Adrenal gland (tissue), 12 donors: ENCODE measurements around the gene CACNA1G. TPM values are rescaled to one million over a fixed set of nuclear protein-coding genes. Genes with fewer than 3 reads are reported as not detected.

Experiments
- DNase-seq, 7 donors: peaks; one replicate each; pipeline ENCODE4 v3.0.0-alpha.2; 2019 to 2020
- H3K27ac ChIP-seq, 5 donors: fragments of 200-600 bp; sonication (generic) in 4 of 5; 1 replicate in 3 of 5; 2 replicates in 2 of 5; pipeline versions ENCODE4 v1.5.1 to v1.8.0; 2016 to 2020; ENCODE audit warnings: mild to moderate bottlenecking in 1 of 5
- H3K27me3 ChIP-seq: fragments of 200-600 bp; 2 replicates; pipeline ENCODE4 v1.8.0; 2021
- H3K36me3 ChIP-seq, 2 donors: fragments of 200-600 bp; replicated peaks in 1 of 2; 1 replicate in 1 of 2; 2 replicates in 1 of 2; pipeline versions ENCODE4 v1.5.1 to v1.8.0; 2018 to 2022
- H3K4me1 ChIP-seq, 2 donors: fragments of 200-600 bp; replicated peaks in 1 of 2; 1 replicate in 1 of 2; 2 replicates in 1 of 2; pipeline versions ENCODE4 v1.5.1 to v1.8.0; 2018 to 2021
- H3K4me3 ChIP-seq, 4 donors: fragments of 200-600 bp; sonication (generic) in 3 of 4; one replicate each; pipeline ENCODE4 v1.5.1; 2016 to 2018
- H3K9me3 ChIP-seq, 3 donors: fragments of 200-600 bp; sonication (generic) in 1 of 3; replicated peaks in 1 of 3; 1 replicate in 2 of 3; 2 replicates in 1 of 3; pipeline versions ENCODE4 v1.5.1 to v1.8.0; 2016 to 2021
- POLR2A ChIP-seq, 2 donors: fragments of 450-650 bp; IDR thresholded peaks; one replicate each; pipeline ENCODE4 v1.6.1; 2017; ENCODE audit warnings: antibody characterized with exemption in 2 of 2, mild to moderate bottlenecking in 2 of 2, moderate library complexity in 1 of 2
- WGBS, 4 donors: extraction: QIAGEN DNeasy Blood & Tissue Kit in 2 of 4; methylation state at CpG; one replicate each; pipeline versions ENCODE4 v1.1.5 to v1.1.7; 2013 to 2017; 5-methylcytosine and 5-hydroxymethylcytosine counted together
- intact Hi-C, 2 donors: fragments of 100-400 bp; cut with DNase I; formaldehyde crosslinking; loops; one replicate each; pipeline versions ENCODE4 v1.14.1 to v1.15.0; 2022 to 2023
- polyA plus RNA-seq, 3 donors: library from polyadenylated mRNA; stranded (reverse); fragments of 200-250 nt in 2 of 3; fragments of 350-450 nt in 1 of 3; fragmentation: Illumina TruSeq in 1 of 3; extraction: RNeasy Lipid Tissue Mini Kit (QIAGEN cat#74804) in 1 of 3; gene quantifications; one replicate each; pipeline ENCODE4 v1.2.3, GENCODE V29; 2013 to 2014
- total RNA-seq, 9 donors: library from RNA; depleted of rRNA in 4 of 9; stranded (reverse); fragments of >200 nt in 4 of 9; fragments of 120-200 nt in 1 of 9; fragmentation: NEBNext Ultra II Directional in 1 of 9; extraction: Animal tissue kit (Norgen Biotek cat#: 25700) in 1 of 9; gene quantifications; one replicate each; pipeline versions ENCODE4 v1.1.0 to v1.2.4, GENCODE V29; 2013 to 2023
- TF ChIP-seq, protein P1 (sequence below), 6 experiments: fragments of 450-650 bp in 4 of 6; fragments of 200-600 bp in 2 of 6; sonication (generic) in 1 of 6; IDR thresholded peaks; 1 replicate in 5 of 6; 2 replicates in 1 of 6; pipeline versions ENCODE4 v1.5.1 to v1.8.0; 2016 to 2021; ENCODE audit warnings: antibody characterized with exemption in 6 of 6, mild to moderate bottlenecking in 2 of 6, moderate library complexity in 1 of 6
- donor health status: healthy with polysubstance abuse.
- donor health status: Bipolar disorder and iron deficiency.
- donor health status: DM: yes; HTN: yes; CAD: no.
- donor health status: DM: no; HTN: no; CAD: no.
- donor health status: DM: no; HTN: no; CAD: no.
- donor health status: DM: yes; HTN: yes; CAD: no.

CACNA1G gene
- total and polyA plus RNA-seq, 12 donors: 0.05 to 2.6 (median 0.14) TPM; not detected in 1

DNA sequence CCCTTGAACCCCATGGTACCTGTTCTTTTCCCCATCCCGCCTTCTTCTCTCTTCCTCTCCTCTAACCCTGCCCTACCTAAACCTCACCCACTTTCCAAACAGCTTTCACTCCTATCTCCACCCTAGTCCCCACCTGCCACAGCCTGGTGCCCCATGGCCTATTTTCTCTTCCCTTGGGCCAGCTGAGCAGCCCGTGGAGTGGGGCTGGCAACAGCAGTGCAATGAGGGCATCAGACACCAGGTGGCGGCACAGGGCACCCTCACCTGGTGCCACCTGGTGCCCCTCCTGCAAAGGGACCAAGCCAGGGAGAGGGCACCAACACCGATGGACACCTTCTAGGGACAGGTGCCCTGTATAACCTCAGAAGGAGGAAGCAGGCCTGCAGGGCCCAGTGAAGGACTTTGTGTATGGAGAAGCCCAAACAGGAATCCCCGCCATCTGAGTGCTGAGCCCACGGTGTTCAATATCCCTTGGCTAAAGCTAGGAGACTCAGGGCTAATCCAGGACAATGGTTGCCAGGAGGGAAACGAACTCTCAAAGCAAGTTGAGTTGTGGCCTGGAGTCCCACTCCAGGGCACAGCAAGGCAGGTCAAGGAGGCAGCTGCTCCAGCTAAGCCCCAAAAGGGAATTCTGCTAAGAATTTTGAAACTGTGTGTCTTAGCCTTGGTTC lies 70.1 kb downstream of the CACNA1G start:
- intact Hi-C loops: loop anchor here (5.0 kb wide), 3 partner anchors 47 to 67 kb away; no protein-coding TSS in a partner anchor
- H3K4me1 ChIP-seq: peaks cover 6 to 10% of the 10 kb centered on the region in 2 donors
- H3K27ac ChIP-seq: no peak overlapping the region
- no peak overlapping the region for H3K4me3 ChIP-seq
- H3K36me3 ChIP-seq: no peaks in the 10 kb centered on the region
- no peaks in the 10 kb centered on the region for H3K27me3 ChIP-seq
- TF ChIP-seq, protein P1, sequence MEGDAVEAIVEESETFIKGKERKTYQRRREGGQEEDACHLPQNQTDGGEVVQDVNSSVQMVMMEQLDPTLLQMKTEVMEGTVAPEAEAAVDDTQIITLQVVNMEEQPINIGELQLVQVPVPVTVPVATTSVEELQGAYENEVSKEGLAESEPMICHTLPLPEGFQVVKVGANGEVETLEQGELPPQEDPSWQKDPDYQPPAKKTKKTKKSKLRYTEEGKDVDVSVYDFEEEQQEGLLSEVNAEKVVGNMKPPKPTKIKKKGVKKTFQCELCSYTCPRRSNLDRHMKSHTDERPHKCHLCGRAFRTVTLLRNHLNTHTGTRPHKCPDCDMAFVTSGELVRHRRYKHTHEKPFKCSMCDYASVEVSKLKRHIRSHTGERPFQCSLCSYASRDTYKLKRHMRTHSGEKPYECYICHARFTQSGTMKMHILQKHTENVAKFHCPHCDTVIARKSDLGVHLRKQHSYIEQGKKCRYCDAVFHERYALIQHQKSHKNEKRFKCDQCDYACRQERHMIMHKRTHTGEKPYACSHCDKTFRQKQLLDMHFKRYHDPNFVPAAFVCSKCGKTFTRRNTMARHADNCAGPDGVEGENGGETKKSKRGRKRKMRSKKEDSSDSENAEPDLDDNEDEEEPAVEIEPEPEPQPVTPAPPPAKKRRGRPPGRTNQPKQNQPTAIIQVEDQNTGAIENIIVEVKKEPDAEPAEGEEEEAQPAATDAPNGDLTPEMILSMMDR (IDR thresholded peaks at IDR 0.05): peak; percentile 70 to 93 (median 88)
- no peak for TF ChIP-seq POLR2A (IDR thresholded peaks at IDR 0.05)
- H3K9me3 ChIP-seq: no peaks in the 10 kb centered on the region
- DNase-seq: peak; percentile 45 to 80 (median 70)
- 38 to 62% (median 55%) methylated on average over 3 to 7 of the region's 7 CpGs for WGBS, 4 donors

DNA sequence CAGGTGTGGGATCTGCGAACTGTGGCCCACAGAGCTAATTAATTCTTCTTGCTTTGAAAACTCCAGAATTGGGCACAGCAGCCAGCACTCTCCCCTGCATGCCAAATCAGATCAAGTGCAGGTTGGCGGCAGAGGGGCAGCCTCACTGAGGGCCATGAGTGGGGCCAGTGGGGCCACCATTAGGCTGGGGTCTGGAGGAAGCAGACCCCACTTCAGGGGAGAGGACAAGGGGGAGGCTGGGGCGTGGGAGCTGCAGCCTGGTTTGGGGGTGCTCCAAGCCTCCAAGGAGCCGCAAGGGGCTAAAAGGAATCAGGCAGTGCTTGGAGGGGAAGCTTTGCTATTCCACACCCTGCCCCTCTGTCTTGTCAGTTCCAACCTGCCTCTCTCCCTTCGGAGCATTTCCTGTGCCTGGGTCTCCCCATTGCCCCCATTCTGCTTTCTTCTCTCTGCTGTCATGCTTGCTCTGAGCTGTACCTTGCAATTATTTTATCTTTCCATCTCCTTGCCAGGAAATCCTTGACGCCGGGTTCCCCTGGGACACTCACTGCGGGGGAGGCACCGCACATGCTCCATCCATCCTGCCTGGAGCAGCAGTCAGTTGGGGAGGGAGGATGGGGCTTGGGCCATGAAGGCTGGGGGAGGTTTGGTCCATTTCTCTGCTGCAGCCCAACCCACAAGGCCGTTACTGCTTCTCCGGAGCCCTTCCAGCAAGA lies 70.8 kb downstream of the CACNA1G start:
- DNase-seq: no peak
- Histone ChIP-seq H3K4me1 (peaks cover 13 to 17% of the 10 kb centered on the region in 2 donors), H3K27ac (no peak overlapping the region), H3K27me3 (no peaks in the 10 kb centered on the region), H3K9me3 (no peaks in the 10 kb centered on the region), H3K36me3 (no peaks in the 10 kb centered on the region), H3K4me3 (no peak overlapping the region)
- intact Hi-C loops: loop anchor here (5.0 kb wide), 3 partner anchors 46 to 66 kb away; no protein-coding TSS in a partner anchor
- 53 to 71% (median 61%) methylated on average over 9 to 11 of the region's 11 CpGs for WGBS, 4 donors
- TF ChIP-seq, protein P1 (IDR thresholded peaks at IDR 0.05): no peak
- TF ChIP-seq POLR2A (IDR thresholded peaks at IDR 0.05): no peak

DNA sequence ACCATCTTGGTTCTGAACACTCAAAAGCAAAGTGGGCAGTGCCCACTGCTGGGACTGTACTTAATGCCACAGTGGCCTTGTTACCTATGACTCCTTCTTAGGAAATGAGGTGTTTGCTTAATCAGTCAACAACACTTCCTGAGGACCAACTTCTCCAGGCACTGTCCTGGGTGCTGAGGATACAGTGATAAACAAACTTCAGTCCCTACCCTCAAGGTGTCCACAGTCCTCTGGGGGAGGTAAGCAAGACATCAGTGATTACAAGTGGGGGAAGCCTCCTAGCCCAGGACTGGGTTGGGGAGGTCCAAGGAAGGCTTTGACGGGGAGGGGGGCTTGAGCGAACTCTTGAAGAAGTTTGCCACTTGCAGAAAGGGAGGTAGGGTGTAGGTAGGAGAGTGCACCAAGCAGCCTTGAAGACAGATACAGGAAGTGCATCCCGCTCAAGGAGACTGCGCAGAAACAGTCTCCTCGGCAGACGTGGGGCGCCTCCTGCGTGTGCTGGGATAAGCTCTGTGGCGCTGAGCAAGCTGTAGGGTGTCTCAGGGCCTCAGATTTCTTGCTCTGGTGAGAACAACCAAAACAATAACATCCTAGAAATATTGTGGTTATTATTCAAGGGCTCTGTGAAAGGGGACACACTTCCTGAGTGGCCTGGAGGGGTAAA lies 71.5 kb downstream of the CACNA1G start:
- no peak for DNase-seq
- H3K27ac ChIP-seq: no peak overlapping the region
- TF ChIP-seq, protein P1 (IDR thresholded peaks at IDR 0.05): no peak
- no peak for TF ChIP-seq POLR2A (IDR thresholded peaks at IDR 0.05)
- H3K27me3 ChIP-seq: no peaks in the 10 kb centered on the region
- H3K36me3 ChIP-seq: no peaks in the 10 kb centered on the region
- H3K4me1 ChIP-seq: peaks cover 20 to 24% of the 10 kb centered on the region in 2 donors
- no peaks in the 10 kb centered on the region for H3K9me3 ChIP-seq
- intact Hi-C loops: loop anchor here (5.0 kb wide), 3 partner anchors 45 to 65 kb away; no protein-coding TSS in a partner anchor
- WGBS, 4 donors: 87 to 95% (median 92%) methylated on average over 9 of the region's 9 CpGs
- no peak overlapping the region for H3K4me3 ChIP-seq

DNA sequence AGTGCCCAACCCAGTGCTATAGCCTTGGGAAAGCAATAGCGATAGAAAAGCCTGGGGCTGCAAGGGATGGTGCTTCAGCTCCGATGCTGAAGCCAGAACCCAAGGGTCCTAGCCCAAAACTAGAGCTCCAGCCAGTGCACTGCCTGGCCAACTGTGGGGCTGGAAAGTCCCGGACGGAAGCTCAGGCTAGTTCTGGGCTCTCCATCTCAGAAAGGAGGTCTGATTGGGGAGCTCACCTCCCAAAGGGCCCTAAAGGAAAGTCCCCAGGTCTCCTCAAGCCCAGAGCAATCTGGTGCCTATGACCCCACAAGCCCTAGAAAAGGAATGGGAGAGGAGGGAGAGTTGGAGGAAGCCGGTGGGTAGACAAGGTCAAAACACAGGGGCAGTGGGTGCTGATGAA lies 72.1 kb downstream of the CACNA1G start:
- no peaks in the 10 kb centered on the region for H3K27me3 ChIP-seq
- H3K9me3 ChIP-seq: no peaks in the 10 kb centered on the region
- 80 to 97% (median 95%) methylated on average over 5 of the region's 5 CpGs for WGBS, 4 donors
- H3K4me3 ChIP-seq: no peak overlapping the region
- intact Hi-C loops: loop anchor here (5.0 kb wide), 3 partner anchors 45 to 65 kb away; no protein-coding TSS in a partner anchor
- H3K4me1 ChIP-seq: peaks cover 26 to 27% of the 10 kb centered on the region in 2 donors
- H3K27ac ChIP-seq: no peak overlapping the region
- TF ChIP-seq, protein P1 (IDR thresholded peaks at IDR 0.05): no peak
- no peak for TF ChIP-seq POLR2A (IDR thresholded peaks at IDR 0.05)
- no peaks in the 10 kb centered on the region for H3K36me3 ChIP-seq
- no peak for DNase-seq
